Measurements from ENCODE around the gene SPTSSB. TPM values are rescaled to one million over a fixed set of nuclear protein-coding genes. Genes with fewer than 3 reads are reported as not detected.

SPTSSB gene
- total and polyA plus RNA-seq, 4 donors: under 0.01 to 1.0 (median 0.05) TPM

DNA sequence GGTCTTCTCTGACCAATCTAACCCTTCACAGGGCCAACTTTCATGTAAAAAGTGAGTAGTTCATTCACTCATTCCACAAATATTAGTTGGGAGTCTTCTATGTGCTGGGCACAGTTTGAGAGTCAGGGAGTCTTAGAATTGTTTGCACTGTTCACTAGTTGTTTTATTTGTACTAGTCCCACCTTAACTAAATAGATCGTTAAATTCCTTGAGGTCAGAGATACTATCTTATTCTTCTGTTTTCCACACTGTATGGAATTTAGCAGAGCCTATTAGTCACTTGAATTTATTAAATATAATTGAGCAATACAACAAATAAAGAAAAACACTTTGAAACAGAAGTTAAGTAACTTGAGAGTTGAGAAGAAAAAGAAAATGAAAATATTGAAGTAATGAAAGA, 40.8 kb upstream of the SPTSSB start:
- TF ChIP-seq TAF1 (conservative IDR thresholded peaks at IDR 0.05): no peak
- H3K27me3 ChIP-seq (ENCODE audit: control insufficient read depth in 4 of 4, insufficient read depth in 4 of 4, low read length in 3 of 4): peaks cover 0 to 2% (median 0%) of the 10 kb centered on the region in 4 donors
- no peaks in the 10 kb centered on the region for H3K36me3 ChIP-seq (ENCODE audit: control insufficient read depth in 4 of 4, insufficient read depth in 3 of 4, low read depth in 1 of 4, low read length in 3 of 4)
- no peak for DNase-seq (ENCODE audit: low spot score)
- no peak overlapping the region for H3K4me3 ChIP-seq (ENCODE audit: low read depth in 1 of 3, low read length in 3 of 3)
- H3K9ac ChIP-seq (ENCODE audit: low read depth in 1 of 2, low read length in 2 of 2): no peak overlapping the region
- H3K9me3 ChIP-seq (ENCODE audit: control insufficient read depth in 4 of 4, low read length in 3 of 4): no peaks in the 10 kb centered on the region
- peaks cover 5 to 20% (median 12%) of the 10 kb centered on the region in 4 donors for H3K4me1 ChIP-seq (ENCODE audit: control insufficient read depth in 4 of 4, insufficient read depth in 4 of 4, low read length in 3 of 4)
- 59% methylated on average over 1 of the region's 1 CpG for WGBS
- no peak overlapping the region for H3K27ac ChIP-seq (ENCODE audit: low read depth in 1 of 2, low read length in 2 of 2)

DNA sequence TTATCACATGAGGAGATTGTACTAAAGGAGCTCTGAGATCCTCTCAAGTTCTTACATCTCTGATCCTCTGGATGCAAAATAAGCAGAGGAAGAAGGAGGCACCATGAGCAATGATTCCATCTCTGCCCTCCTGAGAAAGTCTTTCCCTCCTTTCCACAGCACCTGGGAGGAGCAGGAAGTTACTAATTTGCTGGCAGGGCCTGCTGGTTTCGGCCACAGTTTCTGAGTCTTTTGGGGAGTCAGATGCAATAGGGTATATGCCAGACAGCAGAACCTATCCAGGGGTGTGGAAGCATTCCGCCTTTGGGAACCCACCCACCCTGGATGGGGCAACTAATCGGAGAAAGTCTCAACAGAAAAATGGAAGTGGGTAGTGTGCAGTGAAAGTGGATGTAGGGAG, 38.5 kb upstream of the SPTSSB start:
- H3K4me3 ChIP-seq (ENCODE audit: low read depth in 1 of 3, low read length in 3 of 3): no peak overlapping the region
- 95% methylated on average over 3 of the region's 3 CpGs for WGBS
- no peak overlapping the region for H3K27ac ChIP-seq (ENCODE audit: low read depth in 1 of 2, low read length in 2 of 2)
- no peaks in the 10 kb centered on the region for H3K36me3 ChIP-seq (ENCODE audit: control insufficient read depth in 4 of 4, insufficient read depth in 3 of 4, low read depth in 1 of 4, low read length in 3 of 4)
- peaks cover 0 to 22% (median 7%) of the 10 kb centered on the region in 4 donors for H3K4me1 ChIP-seq (ENCODE audit: control insufficient read depth in 4 of 4, insufficient read depth in 4 of 4, low read length in 3 of 4)
- DNase-seq (ENCODE audit: low spot score): no peak
- H3K9ac ChIP-seq (ENCODE audit: low read depth in 1 of 2, low read length in 2 of 2): no peak overlapping the region
- H3K9me3 ChIP-seq (ENCODE audit: control insufficient read depth in 4 of 4, low read length in 3 of 4): no peaks in the 10 kb centered on the region
- TF ChIP-seq NR2F2 (IDR thresholded peaks at IDR 0.05) (no peak), HNF4A (conservative IDR thresholded peaks at IDR 0.05) (no peak), FOXA2 (IDR thresholded peaks at IDR 0.05) (no peak), FOXA1 (IDR thresholded peaks at IDR 0.05) (no peak), JUND (IDR thresholded peaks at IDR 0.05) (no peak), YY1 (IDR thresholded peaks at IDR 0.05) (no peak), EGR1 (IDR thresholded peaks at IDR 0.05; ENCODE audit: low read depth in 2 of 2) (no peak), RAD21 (IDR thresholded peaks at IDR 0.05) (no peak), HNF4G (IDR thresholded peaks at IDR 0.05) (no peak), TAF1 (conservative IDR thresholded peaks at IDR 0.05) (no peak), RXRA (IDR thresholded peaks at IDR 0.05) (no peak), GABPA (IDR thresholded peaks at IDR 0.05 in 1 of 2, conservative IDR thresholded peaks at IDR 0.05 in 1 of 2) (no peak), SP1 (IDR thresholded peaks at IDR 0.05) (no peak)
- TF ChIP-seq, protein P1, sequence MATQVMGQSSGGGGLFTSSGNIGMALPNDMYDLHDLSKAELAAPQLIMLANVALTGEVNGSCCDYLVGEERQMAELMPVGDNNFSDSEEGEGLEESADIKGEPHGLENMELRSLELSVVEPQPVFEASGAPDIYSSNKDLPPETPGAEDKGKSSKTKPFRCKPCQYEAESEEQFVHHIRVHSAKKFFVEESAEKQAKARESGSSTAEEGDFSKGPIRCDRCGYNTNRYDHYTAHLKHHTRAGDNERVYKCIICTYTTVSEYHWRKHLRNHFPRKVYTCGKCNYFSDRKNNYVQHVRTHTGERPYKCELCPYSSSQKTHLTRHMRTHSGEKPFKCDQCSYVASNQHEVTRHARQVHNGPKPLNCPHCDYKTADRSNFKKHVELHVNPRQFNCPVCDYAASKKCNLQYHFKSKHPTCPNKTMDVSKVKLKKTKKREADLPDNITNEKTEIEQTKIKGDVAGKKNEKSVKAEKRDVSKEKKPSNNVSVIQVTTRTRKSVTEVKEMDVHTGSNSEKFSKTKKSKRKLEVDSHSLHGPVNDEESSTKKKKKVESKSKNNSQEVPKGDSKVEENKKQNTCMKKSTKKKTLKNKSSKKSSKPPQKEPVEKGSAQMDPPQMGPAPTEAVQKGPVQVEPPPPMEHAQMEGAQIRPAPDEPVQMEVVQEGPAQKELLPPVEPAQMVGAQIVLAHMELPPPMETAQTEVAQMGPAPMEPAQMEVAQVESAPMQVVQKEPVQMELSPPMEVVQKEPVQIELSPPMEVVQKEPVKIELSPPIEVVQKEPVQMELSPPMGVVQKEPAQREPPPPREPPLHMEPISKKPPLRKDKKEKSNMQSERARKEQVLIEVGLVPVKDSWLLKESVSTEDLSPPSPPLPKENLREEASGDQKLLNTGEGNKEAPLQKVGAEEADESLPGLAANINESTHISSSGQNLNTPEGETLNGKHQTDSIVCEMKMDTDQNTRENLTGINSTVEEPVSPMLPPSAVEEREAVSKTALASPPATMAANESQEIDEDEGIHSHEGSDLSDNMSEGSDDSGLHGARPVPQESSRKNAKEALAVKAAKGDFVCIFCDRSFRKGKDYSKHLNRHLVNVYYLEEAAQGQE (IDR thresholded peaks at IDR 0.05): no peak
- TF ChIP-seq, protein P2, sequence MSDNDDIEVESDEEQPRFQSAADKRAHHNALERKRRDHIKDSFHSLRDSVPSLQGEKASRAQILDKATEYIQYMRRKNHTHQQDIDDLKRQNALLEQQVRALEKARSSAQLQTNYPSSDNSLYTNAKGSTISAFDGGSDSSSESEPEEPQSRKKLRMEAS (IDR thresholded peaks at IDR 0.05): no peak
- TF ChIP-seq, protein P3, sequence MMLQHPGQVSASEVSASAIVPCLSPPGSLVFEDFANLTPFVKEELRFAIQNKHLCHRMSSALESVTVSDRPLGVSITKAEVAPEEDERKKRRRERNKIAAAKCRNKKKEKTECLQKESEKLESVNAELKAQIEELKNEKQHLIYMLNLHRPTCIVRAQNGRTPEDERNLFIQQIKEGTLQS (IDR thresholded peaks at IDR 0.05): no peak
- TF ChIP-seq, protein P4, sequence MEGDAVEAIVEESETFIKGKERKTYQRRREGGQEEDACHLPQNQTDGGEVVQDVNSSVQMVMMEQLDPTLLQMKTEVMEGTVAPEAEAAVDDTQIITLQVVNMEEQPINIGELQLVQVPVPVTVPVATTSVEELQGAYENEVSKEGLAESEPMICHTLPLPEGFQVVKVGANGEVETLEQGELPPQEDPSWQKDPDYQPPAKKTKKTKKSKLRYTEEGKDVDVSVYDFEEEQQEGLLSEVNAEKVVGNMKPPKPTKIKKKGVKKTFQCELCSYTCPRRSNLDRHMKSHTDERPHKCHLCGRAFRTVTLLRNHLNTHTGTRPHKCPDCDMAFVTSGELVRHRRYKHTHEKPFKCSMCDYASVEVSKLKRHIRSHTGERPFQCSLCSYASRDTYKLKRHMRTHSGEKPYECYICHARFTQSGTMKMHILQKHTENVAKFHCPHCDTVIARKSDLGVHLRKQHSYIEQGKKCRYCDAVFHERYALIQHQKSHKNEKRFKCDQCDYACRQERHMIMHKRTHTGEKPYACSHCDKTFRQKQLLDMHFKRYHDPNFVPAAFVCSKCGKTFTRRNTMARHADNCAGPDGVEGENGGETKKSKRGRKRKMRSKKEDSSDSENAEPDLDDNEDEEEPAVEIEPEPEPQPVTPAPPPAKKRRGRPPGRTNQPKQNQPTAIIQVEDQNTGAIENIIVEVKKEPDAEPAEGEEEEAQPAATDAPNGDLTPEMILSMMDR (IDR thresholded peaks at IDR 0.05; ENCODE audit: low read depth, low read length, missing input control): no peak
- H3K27me3 ChIP-seq (ENCODE audit: control insufficient read depth in 4 of 4, insufficient read depth in 4 of 4, low read length in 3 of 4): peaks cover 0 to 2% (median 0%) of the 10 kb centered on the region in 4 donors

Measured in liver (tissue), 9 donors.